HG02642 (cell line): ENCODE data around the gene MAST4.

Source experiments
- ATAC-seq: cut with Tn5 transposase; IDR thresholded peaks from one replicate; pipeline ENCODE4 v1.9.1; 2021; ENCODE audit warnings: mild to moderate bottlenecking; ENCODE audit not compliant: unreplicated experiment, poor library complexity

MAST4 gene

DNA sequence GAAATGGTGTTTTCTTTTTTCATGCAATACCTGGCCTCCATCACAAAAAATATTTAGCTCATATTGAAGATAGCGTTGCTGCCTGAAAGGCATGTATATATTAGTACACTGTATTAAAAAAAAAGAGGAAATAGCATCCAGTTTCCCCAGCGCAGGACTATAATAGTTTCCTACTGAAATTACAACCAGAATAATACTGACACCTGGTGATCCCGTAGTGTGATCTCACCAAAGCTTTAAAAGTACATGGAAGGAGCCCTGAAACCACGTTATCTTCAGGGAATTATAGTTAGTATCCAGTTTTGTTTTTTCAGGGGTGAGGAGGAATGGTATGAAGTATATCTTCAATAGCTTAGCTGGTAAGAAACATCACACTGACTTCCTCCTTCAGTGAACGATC lies 335.5 kb downstream of the MAST4 start:
- ATAC-seq, result no peak

DNA sequence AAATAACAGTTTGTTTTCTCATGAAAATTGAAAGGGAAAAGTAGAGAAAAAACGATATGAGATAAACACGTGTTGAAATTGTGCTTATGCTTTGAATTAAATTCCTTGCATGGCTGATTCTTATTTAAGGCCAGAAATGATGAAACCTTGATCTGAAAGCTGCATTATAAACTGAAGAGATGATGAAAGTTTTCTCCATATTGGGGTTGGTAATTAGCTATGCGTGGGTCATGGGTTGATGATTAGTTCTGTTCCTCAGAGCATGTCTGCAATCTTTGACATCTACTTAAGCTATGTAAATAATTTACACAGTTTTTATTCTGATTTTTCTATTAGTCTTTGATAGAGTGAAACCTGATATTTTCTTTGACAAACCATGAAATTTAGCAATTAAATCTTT lies 336.3 kb downstream of the MAST4 start:
- no peak for ATAC-seq

DNA sequence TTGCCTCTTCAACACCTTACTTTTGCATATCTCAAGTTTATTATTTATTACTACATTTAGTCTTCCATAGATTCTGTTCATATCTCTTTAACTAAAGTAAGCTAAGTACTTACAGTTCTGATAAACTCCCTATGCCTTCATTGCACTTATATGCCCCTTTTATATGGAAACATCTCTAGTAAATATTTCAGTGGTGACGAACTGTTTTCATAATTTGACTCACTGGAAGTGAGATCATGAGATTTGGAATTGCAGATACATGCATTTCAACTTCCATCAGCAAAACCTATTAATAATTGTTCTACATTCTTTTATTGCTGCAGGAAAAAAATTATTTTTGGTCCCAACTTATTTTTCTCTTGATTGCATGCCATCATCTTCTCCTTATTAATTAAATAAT lies 336.9 kb downstream of the MAST4 start:
- ATAC-seq, result no peak

DNA sequence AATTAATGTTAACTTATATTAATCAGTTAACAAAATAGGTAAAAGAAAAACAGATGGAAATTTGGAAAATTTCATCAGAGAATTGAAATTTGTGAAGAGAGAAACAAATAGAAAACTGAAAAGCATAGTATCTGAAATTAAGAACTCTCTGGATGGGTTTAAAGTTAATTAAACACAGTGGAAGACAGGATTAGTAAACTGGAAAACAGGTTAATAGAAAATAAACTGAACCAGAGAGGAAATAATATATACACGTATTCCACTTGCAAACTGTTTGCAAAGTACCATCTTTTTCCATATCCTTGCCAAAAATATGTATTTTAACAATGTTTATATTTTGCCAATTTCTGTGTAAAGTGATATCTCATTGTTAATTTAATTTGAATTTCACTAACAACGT lies 342.9 kb downstream of the MAST4 start:
- no peak for ATAC-seq

DNA sequence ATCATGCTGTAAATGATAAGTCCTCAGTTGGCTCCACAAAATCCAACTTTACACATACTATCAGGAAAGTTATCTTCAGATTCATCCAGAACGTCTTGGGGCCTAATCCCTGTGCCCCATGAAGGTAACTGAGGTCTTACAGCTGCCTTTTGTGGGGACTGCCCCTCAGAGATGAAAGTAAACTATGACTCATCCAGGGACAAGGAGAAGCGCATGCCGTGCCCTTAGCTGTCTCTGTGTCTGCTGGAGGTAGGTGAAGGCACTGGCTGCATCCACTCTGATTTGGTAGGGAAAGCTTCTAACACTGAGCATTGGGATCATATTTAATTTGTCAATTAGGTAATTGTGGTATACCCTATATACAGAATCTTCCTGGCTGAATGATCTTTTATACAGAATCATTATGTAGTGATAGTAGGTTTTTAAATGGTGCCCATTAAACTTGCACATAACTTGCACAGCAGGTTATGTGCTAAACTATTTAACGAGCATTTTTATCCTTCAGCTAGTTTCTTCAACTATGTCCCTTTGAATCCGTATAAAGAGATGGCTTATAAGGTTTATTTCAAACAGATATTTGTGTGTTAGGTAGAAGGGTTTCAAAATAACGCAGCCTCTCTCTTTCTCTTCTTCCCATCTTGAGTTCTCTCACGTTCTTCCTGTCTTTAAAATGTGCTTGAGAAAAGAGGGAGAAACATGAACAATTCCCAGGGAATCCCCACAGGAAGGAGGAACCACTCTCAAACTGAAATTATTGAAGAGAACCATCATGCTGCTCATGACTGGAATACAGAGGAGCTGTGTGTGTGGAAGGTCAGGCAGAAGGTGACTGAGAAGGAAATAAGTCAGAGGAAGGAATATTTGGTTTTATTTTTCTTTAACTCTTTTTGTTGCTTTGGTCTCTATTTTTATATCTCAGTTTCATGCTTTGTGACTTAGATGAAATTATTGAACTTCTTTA lies 349.5 kb downstream of the MAST4 start:
- ATAC-seq, result peak; percentile 96

DNA sequence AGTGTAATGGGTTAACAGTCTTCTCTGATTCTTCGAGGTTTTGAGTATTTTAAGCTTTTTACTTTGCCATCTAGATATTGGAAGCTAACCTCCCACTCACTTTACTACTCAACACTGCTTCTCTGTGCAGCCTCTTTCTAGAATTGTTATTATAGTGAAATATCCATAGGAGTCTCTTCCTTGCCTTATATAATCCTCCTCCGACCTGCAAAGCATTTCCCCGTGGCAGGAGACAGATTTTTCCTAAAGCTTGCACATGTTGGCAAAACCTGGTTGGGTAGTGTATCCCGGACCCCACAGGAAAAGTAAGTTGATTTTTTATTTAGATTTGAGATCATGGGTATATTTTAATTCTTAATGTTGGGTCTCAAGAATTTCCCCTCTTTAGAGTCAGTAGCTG lies 351.3 kb downstream of the MAST4 start:
- ATAC-seq, result no peak

DNA sequence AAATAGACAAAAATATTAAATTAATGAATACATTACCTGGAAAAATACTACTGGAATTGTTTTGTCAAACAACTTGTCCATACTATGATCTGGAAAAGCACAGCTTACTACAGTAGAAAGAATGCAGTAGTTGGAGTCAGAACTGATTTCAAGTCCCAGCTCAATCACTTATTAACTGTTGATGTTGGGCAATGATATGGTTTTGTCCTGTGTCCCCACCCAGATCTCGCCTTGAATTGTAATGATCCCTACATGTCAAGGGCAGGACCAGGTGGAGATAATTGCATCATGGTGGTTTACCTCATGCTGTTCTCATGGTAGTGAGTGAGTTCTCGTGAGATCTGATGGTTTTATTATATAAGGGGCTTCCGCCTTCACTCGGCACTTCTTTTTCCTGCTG lies 352.9 kb downstream of the MAST4 start:
- no peak for ATAC-seq

DNA sequence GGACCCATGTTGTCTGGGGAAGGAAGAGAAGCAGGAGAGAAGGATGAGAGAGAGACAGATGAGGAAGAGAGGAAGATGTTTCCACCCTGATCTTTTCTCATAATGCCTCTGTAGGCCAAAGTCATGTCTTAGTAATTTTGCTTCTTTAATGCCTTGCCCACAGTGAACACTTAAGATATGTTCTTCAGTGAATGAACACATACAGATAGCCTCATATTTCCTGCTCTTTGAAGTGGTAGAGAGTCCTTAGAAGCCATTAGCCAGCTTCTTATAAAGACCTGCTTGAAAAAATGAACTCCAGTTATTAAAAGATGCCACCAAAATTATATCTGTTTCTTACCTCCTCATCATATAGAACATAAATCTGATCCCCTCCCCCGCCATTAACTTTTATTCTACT lies 356.0 kb downstream of the MAST4 start:
- no peak for ATAC-seq

DNA sequence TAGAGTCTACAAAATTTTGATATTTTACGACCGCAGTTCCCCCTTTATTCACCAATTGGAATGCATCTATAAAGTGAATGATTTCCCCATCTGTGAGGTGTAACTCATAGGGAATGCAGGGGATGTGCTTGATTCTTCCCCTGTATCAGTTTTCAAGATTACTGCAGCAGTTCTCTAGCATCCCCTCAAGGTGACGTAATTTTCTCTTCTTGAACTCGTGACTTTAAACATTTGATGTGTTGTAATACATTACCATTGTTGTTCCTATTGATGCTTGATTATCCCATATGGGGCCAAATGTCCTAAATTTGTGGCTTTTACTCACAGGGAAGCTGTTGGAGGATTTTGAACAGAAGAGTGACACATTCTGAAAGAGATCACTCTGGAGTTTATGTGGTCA lies 360.2 kb downstream of the MAST4 start:
- ATAC-seq, result no peak

DNA sequence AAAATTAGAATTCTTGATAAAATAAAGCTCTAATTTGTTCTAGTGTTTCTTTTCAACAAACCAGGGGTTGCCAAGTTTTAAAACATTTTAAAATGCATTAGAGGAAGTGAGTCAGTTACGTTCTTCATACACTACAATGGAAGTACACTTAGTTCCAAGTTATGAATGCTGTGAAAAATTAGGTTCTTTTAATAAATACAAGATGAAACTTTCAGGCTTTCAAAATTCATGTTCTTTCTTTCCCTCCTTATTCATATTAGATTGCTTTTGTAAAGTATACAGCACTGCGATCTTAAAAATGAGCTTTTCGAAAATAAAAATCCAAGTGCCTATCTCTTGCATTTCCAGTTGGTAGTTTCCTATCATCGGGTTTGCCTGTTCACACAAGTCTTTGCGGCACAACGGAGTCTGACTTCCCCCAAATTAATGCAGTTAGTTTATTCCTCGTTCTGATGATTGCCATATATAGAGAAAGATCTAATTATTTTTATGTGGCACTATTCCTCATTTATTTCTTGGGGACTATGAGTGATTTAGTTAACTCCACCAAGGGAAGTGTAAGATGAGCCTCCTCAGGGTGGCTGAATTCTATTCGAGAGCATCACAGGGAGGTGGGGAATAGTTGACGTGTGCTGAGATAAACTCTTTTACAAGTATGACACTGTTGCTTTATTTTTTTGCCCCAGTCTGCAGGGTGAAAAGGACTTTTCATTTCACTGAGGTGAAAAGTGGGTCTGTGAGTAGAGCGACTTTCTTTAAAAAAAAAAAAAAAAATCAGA lies 362.2 kb downstream of the MAST4 start:
- no peak for ATAC-seq

DNA sequence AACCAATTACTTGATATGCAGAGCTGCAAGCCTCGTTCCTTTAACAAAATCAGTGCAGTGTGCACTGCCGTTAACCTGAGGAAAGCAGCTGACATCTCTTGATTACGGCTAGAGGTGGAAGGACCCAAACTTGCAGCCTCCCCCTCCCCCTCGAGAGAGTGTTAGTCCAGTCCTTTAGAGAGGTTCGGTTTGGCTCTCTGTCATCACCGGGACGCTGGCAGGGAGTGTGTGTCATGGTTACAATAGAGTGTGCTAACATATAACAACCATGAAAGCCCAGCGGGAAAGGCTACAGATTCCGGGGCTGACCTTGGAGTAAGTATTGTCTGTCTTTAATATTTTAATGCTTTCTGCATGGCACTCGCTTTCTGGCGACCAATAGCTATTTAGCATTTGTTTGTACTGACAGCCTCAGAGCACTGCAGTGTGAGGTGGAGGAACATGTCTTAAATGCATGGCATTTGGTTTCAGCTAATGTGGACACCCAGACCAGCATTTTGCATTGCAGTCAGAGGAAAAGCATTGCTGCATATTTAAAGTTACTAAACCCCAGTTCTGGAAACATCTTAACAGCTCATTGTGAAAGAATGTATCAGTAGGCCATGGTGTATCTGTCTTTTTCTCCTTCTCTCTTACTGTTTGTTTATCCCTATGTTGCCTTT lies 362.9 kb downstream of the MAST4 start:
- no peak for ATAC-seq

DNA sequence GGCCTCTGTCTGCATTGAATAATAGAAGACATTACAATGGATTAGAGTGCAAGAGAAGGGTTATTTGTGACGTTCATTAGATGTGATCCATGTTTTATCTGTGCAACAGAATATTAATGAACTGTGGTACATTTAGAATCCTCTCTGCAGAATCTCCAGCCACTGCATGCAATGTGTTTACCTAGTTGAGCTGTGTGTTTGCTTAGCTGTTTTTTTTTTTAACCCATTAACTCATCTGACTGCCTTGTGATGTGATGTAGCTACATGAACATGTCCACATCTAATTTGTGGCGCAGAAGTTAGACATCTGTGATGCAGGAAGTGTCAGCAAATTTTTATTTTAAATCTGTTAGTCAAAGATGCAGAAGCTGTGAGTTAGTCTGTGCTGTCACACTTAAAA lies 363.5 kb downstream of the MAST4 start:
- ATAC-seq, result no peak

DNA sequence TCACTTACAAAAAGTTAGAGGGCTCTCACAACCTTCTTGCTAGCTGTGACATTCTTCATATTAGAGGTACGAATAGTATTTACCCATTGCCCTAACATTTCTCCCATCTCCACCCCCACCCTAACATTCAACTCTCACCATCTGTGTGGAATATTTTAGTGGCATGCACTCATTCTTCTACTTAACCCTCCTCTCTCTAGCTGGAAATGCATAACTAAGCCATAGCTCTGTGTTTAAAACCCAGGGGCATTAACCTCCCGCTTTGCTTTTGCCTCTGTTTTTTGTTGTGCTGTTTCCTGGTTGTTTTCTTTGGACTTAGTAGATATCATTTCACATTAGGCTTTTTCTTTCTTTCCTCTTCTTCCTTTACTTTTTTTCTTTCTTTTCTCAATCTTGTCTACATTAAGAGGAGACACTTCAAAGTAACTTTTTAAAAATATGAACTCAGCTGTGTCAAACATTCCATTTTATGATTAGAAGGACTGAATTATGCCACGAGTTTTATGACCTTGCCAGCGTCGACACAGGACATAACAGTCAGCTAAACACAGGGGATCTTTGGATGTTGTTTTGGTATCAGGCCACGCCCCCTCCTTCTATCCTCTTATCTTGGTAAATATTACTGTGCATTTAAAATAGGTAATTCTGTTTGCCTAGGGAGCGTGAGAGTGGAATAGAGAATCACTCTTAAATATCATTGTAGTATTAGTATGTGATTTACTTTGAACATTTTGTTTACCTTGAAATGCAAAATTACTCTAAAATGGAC lies 364.4 kb downstream of the MAST4 start:
- ATAC-seq, result no peak

DNA sequence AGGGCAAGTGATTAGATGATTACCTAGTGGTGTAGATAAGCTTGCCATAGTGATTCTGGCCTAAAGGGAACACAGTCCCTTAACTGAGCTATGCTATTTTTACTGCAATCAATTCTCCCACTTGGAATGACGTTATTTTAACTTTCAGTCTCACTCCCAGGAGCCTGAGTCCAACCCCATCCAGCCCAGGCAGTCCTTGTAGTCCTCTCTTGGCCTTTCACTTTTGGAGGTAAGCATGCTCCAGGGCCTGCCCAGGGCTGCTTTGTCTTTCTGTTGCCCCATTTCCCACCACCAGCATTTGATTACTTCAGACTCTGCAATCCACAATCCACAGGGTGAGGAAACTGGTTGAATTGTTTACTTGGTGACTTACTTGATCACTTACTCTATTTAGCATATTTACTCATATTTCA lies 367.4 kb downstream of the MAST4 start:
- ATAC-seq, result no peak

DNA sequence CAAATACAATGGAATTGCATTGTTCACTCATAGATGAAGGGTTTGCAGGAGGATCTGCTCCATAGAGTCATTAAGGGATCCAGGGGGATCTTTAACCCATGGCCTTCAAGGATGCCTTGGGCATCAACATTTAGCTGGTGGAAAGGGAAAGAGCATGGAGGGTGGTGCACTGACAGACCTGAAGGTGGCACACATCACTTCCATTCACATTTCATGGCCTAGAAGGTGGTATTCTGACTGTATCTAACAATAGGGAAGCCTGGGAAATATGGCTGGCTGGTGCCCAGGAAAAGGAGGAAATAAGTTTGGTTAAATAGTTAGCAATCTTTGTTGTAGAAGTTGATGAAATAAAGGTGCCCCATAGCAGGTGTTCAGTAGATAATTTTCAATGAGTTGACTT lies 370.2 kb downstream of the MAST4 start:
- no peak for ATAC-seq

DNA sequence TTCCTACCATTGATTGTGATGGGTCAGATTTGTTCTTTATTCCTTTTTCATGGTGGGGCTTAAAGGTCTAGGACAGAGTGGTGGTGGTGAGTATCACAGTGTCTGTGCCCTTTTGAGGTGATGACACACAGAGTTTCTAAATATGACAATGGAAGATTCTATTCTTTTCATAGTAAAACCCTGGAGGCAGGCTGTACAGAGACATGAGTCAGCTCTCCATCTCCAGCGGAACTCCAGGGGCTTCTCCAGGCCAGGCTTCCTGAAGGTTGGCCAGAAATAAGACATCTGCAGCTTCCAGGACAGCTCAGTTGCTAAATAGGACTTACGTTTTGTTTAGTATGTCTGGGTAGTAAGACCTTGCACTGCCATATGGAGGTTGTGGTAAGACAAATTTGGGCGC lies 370.9 kb downstream of the MAST4 start:
- no peak for ATAC-seq

DNA sequence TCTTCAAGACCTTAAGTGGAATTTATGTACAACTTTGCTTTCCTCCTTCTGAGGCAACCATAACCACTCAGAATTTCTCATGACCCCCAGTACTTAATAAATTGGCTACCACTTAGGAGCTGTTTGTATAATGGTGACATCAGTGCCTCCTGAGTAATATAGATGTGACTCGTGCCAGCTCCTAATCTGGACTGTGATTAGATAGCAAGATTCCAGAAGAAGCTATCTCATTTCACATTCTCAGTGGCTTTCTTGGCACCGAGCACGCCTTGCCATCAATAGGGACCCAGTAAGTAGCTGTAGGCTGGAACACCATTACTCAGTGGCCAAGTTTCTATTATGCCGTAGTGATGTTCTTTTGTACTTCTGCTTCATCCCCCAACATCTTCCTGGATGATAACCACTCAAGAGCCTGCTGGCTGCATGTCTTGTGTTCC lies 371.7 kb downstream of the MAST4 start:
- ATAC-seq, result no peak

DNA sequence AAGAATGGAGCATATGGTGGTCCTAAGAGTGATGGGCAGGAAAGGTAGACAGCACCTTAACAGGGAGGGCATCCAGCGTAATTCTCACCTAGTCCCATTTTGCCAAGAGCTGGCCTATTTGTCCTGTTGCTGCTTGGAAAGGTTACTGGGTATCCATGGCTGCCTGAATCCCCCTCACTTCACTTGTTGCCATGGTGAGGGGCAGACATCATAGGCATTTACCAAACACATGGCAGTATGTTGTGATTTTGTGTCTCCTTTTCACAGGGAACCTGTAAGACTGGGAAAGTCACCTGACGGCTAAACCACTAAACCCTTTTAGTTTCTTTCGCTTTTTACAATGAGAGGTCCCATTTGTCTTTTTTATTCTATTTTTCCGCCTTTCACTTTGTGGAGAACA lies 373.3 kb downstream of the MAST4 start:
- ATAC-seq, result no peak

DNA sequence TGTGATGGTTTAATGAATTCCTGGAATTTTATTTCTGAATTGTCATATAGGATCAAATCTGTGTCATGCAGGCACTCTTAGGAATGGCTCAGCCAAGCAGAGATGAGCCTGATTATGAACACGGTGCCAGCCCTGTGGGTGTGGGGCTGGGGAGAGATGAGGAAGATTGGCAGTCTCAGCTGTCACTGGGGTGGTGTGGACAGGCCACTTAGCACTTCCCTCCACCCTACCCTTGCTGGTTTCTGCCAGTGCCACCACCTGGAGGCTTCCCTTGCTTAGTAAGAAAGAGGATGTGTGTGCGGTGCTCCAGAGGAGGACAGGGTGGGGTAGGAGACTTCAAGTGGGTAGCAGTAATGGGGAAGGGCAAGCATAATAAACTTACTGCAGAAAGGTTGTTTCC lies 373.8 kb downstream of the MAST4 start:
- ATAC-seq, result no peak

DNA sequence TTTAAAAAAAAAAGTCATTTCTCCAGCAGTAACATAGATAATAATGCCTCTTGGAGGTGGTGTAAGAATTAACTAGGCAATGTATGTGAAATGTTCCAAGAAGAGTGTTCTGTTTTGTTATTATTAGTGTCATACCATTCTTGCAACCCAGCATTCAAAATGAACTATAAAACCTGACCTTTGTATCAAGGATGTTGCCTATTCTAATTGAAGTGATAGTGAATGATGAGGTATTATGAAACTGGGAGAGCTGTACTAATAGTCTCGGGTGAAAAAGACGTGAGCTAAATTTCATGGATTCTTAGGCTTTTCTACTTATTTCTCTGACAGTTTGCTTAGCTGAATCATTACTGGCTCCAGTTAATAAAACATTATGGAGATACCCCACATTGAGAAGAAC lies 375.8 kb downstream of the MAST4 start:
- no peak for ATAC-seq
